MM.1S (cell line): ENCODE data around the gene PLPPR2.
"Not testable (repeated sequence)": the region's sequence is repeated elsewhere in the genome, so short reads cannot be mapped to it uniquely, and the experiment has no call there.

Experiments used
- DNase-seq: peaks from one replicate; pipeline ENCODE4 v3.0.0-alpha.2; 2015
- H2AFZ ChIP-seq: fragments of 300-600 bp; sonication (generic); 2 replicates; pipeline ENCODE4 v1.6.0; 2016; ENCODE audit warnings: antibody characterized with exemption, low read length
- H3F3A ChIP-seq: fragments of 300-600 bp; sonication (generic); 2 replicates; pipeline ENCODE4 v1.6.1; 2016; ENCODE audit warnings: mild to moderate bottlenecking, antibody characterized with exemption, low read length, moderate library complexity, mixed read lengths; ENCODE audit not compliant: insufficient read depth
- H3K27ac ChIP-seq: fragments of 300-600 bp; sonication (generic); 2 replicates; pipeline ENCODE4 v1.5.1; 2016; ENCODE audit warnings: mild to moderate bottlenecking, low read length
- H3K27me3 ChIP-seq: fragments of 300-600 bp; sonication (generic); replicated peaks from 2 replicates; pipeline ENCODE4 v1.6.0; 2016; ENCODE audit warnings: low read length; ENCODE audit not compliant: insufficient read depth
- H3K36me3 ChIP-seq: fragments of 300-600 bp; sonication (generic); replicated peaks from 2 replicates; pipeline ENCODE4 v1.6.1; 2016; ENCODE audit warnings: mild to moderate bottlenecking, low read length, mixed read lengths; ENCODE audit not compliant: insufficient read depth
- H3K4me1 ChIP-seq: fragments of 300-600 bp; sonication (generic); 2 replicates; pipeline ENCODE4 v1.6.1; 2016; ENCODE audit warnings: low read length, mixed read lengths
- H3K4me2 ChIP-seq: fragments of 300-600 bp; sonication (generic); 2 replicates; pipeline ENCODE4 v1.6.0; 2016; ENCODE audit warnings: low read depth, low read length
- H3K4me3 ChIP-seq: fragments of 300-600 bp; sonication (generic); 2 replicates; pipeline ENCODE4 v1.5.1; 2016; ENCODE audit warnings: low read length, mixed read lengths
- H3K79me2 ChIP-seq: fragments of 300-600 bp; sonication (generic); 2 replicates; pipeline ENCODE4 v1.6.1; 2016; ENCODE audit warnings: mixed run types, low read length, mixed read lengths
- H3K9ac ChIP-seq: fragments of 300-600 bp; sonication (generic); 2 replicates; pipeline ENCODE4 v1.6.1; 2016; ENCODE audit warnings: low read length, mixed read lengths
- H3K9me2 ChIP-seq: fragments of 300-600 bp; sonication (generic); replicated peaks from 2 replicates; pipeline ENCODE4 v1.6.1; 2016; ENCODE audit warnings: mild to moderate bottlenecking, low read length, mixed read lengths; ENCODE audit not compliant: insufficient read depth
- H3K9me3 ChIP-seq: fragments of 300-600 bp; sonication (generic); replicated peaks from 2 replicates; pipeline ENCODE4 v1.6.1; 2016; ENCODE audit warnings: mild to moderate bottlenecking, low read length, mixed read lengths; ENCODE audit not compliant: insufficient read depth
- H4K20me1 ChIP-seq: fragments of 300-600 bp; sonication (generic); 2 replicates; pipeline ENCODE4 v1.6.1; 2016; ENCODE audit warnings: mild to moderate bottlenecking, low read length, moderate library complexity, mixed read lengths; ENCODE audit not compliant: insufficient read depth
- EZH2 ChIP-seq: fragments of 300-600 bp; sonication (generic); optimal IDR thresholded peaks from 2 replicates; pipeline ENCODE3; 2017; ENCODE audit warnings: low read depth, mild to moderate bottlenecking, antibody characterized with exemption, low read length, mixed read lengths
- EZH2phosphoT487 ChIP-seq: fragments of 300-600 bp; sonication (generic); IDR thresholded peaks from 2 replicates; pipeline ENCODE4 v1.6.1; 2018; ENCODE audit warnings: antibody characterized with exemption, low read length
- TF ChIP-seq, protein P1 (sequence below): fragments of 300-600 bp; sonication (generic); IDR thresholded peaks from 2 replicates; pipeline ENCODE4 v1.5.1; 2016; ENCODE audit warnings: antibody characterized with exemption, low read length, mixed read lengths

Gene PLPPR2

DNA sequence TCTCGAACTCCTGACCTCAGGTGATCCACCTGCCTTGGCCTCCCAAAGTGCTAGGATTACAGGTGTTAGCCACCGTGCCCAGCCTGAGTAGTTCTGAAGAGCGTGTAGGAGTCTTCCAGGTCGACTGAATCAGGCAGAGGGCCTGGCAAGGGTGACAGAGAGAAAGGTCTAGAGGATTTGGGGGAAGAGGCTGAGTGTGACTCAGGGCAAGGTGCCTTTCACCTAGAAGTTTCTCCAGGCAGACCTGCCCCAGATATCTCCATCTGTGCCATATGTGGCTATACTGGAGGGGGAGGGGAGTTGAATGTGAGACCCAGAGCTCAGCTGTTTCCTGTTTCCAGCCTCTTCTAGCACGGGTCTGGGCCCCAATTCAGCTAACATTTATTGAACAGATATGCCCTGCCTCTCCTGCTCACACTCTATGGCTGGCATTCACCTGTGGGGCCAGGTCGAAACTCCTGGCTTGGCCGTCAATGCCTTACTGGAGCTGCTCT, 7.6 kb upstream of the PLPPR2 start:
- TF ChIP-seq, protein P1, sequence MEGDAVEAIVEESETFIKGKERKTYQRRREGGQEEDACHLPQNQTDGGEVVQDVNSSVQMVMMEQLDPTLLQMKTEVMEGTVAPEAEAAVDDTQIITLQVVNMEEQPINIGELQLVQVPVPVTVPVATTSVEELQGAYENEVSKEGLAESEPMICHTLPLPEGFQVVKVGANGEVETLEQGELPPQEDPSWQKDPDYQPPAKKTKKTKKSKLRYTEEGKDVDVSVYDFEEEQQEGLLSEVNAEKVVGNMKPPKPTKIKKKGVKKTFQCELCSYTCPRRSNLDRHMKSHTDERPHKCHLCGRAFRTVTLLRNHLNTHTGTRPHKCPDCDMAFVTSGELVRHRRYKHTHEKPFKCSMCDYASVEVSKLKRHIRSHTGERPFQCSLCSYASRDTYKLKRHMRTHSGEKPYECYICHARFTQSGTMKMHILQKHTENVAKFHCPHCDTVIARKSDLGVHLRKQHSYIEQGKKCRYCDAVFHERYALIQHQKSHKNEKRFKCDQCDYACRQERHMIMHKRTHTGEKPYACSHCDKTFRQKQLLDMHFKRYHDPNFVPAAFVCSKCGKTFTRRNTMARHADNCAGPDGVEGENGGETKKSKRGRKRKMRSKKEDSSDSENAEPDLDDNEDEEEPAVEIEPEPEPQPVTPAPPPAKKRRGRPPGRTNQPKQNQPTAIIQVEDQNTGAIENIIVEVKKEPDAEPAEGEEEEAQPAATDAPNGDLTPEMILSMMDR, result no peak
- TF ChIP-seq EZH2phosphoT487 (no peak), EZH2 (no peak)
- Histone ChIP-seq H3K9me3 (no peaks in the 10 kb centered on the region), H3F3A (peaks cover 6% of the 10 kb centered on the region; the same call in 1 of the 2 replicates), H3K36me3 (no peaks in the 10 kb centered on the region), H3K9ac (no peak overlapping the region), H3K9me2 (no peaks in the 10 kb centered on the region), H3K4me2 (no peak overlapping the region), H2AFZ (no peak overlapping the region), H3K27me3 (0 out of 2 replicates have a peak, but pooled peaks cover 4% of the 10 kb centered on the region), H3K4me3 (no peak overlapping the region), H3K79me2 (no peaks in the 10 kb centered on the region), H4K20me1 (no peaks in the 10 kb centered on the region), H3K4me1 (0 out of 2 replicates have a peak, but pooled peaks cover 4% of the 10 kb centered on the region), H3K27ac (no peak overlapping the region)
- no peak for DNase-seq

DNA sequence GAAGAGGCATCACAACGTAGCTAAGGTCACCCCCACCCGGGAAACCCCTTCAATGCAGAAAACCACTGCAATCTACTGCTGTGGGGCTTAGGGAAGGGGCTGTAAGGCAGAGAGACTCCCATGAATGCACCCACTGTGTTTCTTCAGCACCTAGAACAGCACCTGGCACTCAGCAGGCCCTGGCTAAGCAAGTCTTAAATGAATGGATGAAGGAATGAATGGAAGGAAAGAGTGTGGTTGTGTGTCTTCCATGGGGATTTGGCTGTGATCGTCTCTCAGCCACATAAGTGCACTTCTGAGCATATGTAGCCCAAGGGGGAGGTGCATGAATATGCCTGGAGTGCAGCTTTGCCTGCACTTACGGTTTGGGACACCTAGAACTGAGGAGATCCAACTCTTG, 6.1 kb upstream of the PLPPR2 start:
- DNase-seq, result no peak
- no peak overlapping the region for H2AFZ ChIP-seq
- H3K36me3 ChIP-seq, result no peaks in the 10 kb centered on the region
- no peaks in the 10 kb centered on the region for H3K9me3 ChIP-seq
- no peak overlapping the region for H3K27ac ChIP-seq
- H3K27me3 ChIP-seq, result peaks cover 4% of the 10 kb centered on the region; the same call in 1 of the 2 replicates
- H3K9ac ChIP-seq, result no peak overlapping the region
- H4K20me1 ChIP-seq, result no peaks in the 10 kb centered on the region
- 0 out of 2 replicates have a peak, but pooled peaks cover 4% of the 10 kb centered on the region for H3K4me1 ChIP-seq
- H3K4me3 ChIP-seq, result no peak overlapping the region
- no peaks in the 10 kb centered on the region for H3K9me2 ChIP-seq
- H3K79me2 ChIP-seq, result no peaks in the 10 kb centered on the region
- H3K4me2 ChIP-seq, result no peak overlapping the region
- TF ChIP-seq, protein P1, result no peak
- no peak for TF ChIP-seq EZH2phosphoT487
- TF ChIP-seq EZH2, result no peak
- H3F3A ChIP-seq, result peaks cover 6% of the 10 kb centered on the region; the same call in 1 of the 2 replicates

GRCh38 chr19:11354102-11354501, 1.1 kb upstream of the PLPPR2 start:
- not testable (repeated sequence) for H4K20me1 ChIP-seq, H3K79me2 ChIP-seq, H3K27ac ChIP-seq, H3K9me3 ChIP-seq, H3K9me2 ChIP-seq, H3K36me3 ChIP-seq, H3K4me1 ChIP-seq, DNase-seq, H3F3A ChIP-seq, H3K9ac ChIP-seq, H3K4me3 ChIP-seq, H2AFZ ChIP-seq, H3K4me2 ChIP-seq
- peaks cover 26% of the 10 kb centered on the region for H3K27me3 ChIP-seq

- H3K79me2 ChIP-seq, result no peaks in the 10 kb centered on the region
Observed at GRCh38 chr19:11356074-11356397, 804 bp downstream of the PLPPR2 start.

More at GRCh38 chr19:11356074-11356397, 804 bp downstream of the PLPPR2 start:
- Histone ChIP-seq H3K9me3 (no peaks in the 10 kb centered on the region), H3K27me3 (peaks cover 31% of the 10 kb centered on the region), H3K9ac (no peak overlapping the region), H3K9me2 (no peaks in the 10 kb centered on the region), H2AFZ (no peak overlapping the region), H3K4me3 (no peak overlapping the region; the same call in 1 of the 2 replicates), H3K4me1 (no peaks in the 10 kb centered on the region), H4K20me1 (no peaks in the 10 kb centered on the region), H3K36me3 (no peaks in the 10 kb centered on the region), H3K27ac (no peak overlapping the region), H3K4me2 (peak overlapping the region; percentile 68), H3F3A (no peaks in the 10 kb centered on the region)
- TF ChIP-seq EZH2 (no peak), EZH2phosphoT487 (no peak)
- TF ChIP-seq, protein P1, result no peak
- no peak for DNase-seq
